Activated gamma-delta T cell treated with Interleukin-2 at 50 U/mL for 16 hours (primary cell): ENCODE measurements around the gene LNX2.

Experiments used
- DNase-seq: peaks from one replicate; pipeline ENCODE4 v3.0.0-alpha.2; 2020

The LNX2 gene

GRCh38 chr13:27497563-27498230 is 122.6 kb downstream of the LNX2 start:
- DNase-seq = no peak

DNA sequence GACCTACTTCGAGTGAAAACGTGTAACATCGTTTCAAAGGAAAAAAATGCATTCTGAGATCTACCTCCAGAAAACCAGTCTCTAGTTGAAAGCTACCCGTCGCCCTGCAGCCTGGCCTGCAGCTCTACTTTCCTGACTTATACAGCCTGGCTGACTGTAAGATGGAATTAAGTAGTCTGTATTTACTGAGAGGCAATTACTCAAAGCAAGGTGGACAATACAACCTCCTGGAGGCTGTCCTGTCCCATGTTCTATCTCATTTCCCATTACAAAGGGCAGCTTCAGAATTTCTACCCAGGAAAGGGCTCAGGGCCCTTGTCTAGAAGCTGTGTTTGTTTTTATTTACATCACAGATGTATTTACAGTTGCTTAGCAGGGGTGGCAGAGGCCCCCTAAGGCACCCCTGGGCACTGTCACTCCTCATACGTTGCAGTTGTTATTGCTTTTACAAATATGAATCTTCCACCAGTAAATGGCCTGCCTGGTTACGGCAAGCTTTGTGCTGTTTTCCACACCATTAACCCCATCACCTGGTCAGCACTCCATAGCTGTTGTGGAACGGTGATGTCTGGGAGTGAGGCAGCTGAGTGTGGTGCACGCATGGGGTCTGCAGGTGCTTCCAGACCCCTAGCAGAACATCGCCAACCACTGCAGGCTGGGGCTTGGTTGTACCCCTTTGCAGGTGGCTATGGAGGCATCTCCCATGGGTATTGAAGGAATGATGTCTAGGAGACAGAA is 123.6 kb downstream of the LNX2 start:
- DNase-seq = no peak

- DNase-seq = no peak
These were observed 124.3 kb downstream of the LNX2 start for GRCh38 chr13:27496006-27496405.
